ENCODE data around the gene CTNNBIP1. TPM values are rescaled to one million over a fixed set of nuclear protein-coding genes. Genes with fewer than 3 reads are reported as not detected.
A peak's percentile ranks its signal among the peaks of the same experiment; 100 is the strongest.

Gene CTNNBIP1
- 10 to 100 TPM in 3 of 4 donors, 1 to 10 TPM in 1; 9.2 to 18.2 (median 13.7) TPM for total RNA-seq
- polyA plus RNA-seq: 10 to 100 TPM; 19.8 to 20.3 (median 19.9) TPM

DNA sequence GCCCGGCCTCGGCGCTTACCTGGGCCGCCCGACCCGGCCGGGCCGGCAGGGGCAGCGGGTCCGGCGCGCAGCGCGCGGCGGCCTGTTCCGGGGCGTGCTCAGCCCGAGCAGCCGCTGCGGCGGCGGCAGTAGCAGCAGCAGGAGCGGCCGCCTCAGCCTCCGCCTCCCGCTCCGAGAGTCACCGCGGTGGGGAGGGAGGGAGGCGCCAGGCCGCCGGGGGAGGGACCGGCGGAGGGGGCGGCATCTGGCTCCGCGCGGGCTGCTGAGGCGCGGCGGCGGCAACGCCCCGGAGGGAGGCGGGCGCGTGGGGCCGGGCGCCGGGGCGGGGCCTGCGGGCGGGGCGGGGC lies at the start of gene CTNNBIP1:
TSS of gene CTNNBIP1 (minus strand) at position 194 of the 347 bp plus-strand sequence. CDS start 38,205 bp downstream, outside the sequence.
- H3K27ac ChIP-seq: peak within 1 kb of the TSS; percentile 93 to 98 (median 97)
- intact Hi-C loops (cut with DNase I): loop anchor here (2.0 kb wide), 1 partner anchor 33 kb away; the partner anchor contains the start of genes LZIC and NMNAT1
- TF ChIP-seq EP300 (IDR thresholded peaks at IDR 0.05) (no peak), POLR2A (IDR thresholded peaks at IDR 0.05) (no peak), POLR2AphosphoS5 (IDR thresholded peaks at IDR 0.05) (peak in 2 of 4 donors; percentile 26 to 58)
- TF ChIP-seq, protein P1, sequence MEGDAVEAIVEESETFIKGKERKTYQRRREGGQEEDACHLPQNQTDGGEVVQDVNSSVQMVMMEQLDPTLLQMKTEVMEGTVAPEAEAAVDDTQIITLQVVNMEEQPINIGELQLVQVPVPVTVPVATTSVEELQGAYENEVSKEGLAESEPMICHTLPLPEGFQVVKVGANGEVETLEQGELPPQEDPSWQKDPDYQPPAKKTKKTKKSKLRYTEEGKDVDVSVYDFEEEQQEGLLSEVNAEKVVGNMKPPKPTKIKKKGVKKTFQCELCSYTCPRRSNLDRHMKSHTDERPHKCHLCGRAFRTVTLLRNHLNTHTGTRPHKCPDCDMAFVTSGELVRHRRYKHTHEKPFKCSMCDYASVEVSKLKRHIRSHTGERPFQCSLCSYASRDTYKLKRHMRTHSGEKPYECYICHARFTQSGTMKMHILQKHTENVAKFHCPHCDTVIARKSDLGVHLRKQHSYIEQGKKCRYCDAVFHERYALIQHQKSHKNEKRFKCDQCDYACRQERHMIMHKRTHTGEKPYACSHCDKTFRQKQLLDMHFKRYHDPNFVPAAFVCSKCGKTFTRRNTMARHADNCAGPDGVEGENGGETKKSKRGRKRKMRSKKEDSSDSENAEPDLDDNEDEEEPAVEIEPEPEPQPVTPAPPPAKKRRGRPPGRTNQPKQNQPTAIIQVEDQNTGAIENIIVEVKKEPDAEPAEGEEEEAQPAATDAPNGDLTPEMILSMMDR (IDR thresholded peaks at IDR 0.05): no peak
- 1% methylated on average over 55 of the region's 55 CpGs for WGBS, 2 donors
- H3K4me1 ChIP-seq: peaks cover 0 to 22% (median 19%) of the 10 kb centered on the region in 4 donors
- H3K4me3 ChIP-seq: peak within 1 kb of the TSS; percentile 80 to 96 (median 86)
- DNase-seq: no peak
- H3K36me3 ChIP-seq: no peaks in the 10 kb centered on the region
- H3K27me3 ChIP-seq: no peaks in the 10 kb centered on the region
- H3K9me3 ChIP-seq: no peaks in the 10 kb centered on the region

- H3K27me3 ChIP-seq: no peaks in the 10 kb centered on the region
- H3K4me1 ChIP-seq: no peaks in the 10 kb centered on the region
- WGBS, 2 donors: 92 to 93% methylated on average over 8 of the region's 8 CpGs
- no peak for TF ChIP-seq POLR2A (IDR thresholded peaks at IDR 0.05)
- no peak for TF ChIP-seq EP300 (IDR thresholded peaks at IDR 0.05)
- TF ChIP-seq POLR2AphosphoS5 (IDR thresholded peaks at IDR 0.05): no peak
- intact Hi-C loops (cut with DNase I): no loop called here
- H3K4me3 ChIP-seq: no peak overlapping the region
- no peaks in the 10 kb centered on the region for H3K9me3 ChIP-seq
- no peak overlapping the region for H3K27ac ChIP-seq
- no peak for DNase-seq
- H3K36me3 ChIP-seq: peaks cover 0 to 4% (median 0%) of the 10 kb centered on the region in 4 donors
Observed at GRCh38 chr1:9957726-9958125, 47.7 kb upstream of the CTNNBIP1 start.

GRCh38 chr1:9946315-9946714 lies 36.2 kb upstream of the CTNNBIP1 start:
- H3K4me3 ChIP-seq: no peak overlapping the region
- intact Hi-C loops (cut with DNase I): loop anchor here (10.0 kb wide), 3 partner anchors 208 to 478 kb away; no protein-coding TSS in a partner anchor
- H3K27ac ChIP-seq: no peak overlapping the region
- 97 to 99% methylated on average over 2 of the region's 2 CpGs for WGBS, 2 donors
- H3K9me3 ChIP-seq: no peaks in the 10 kb centered on the region
- H3K36me3 ChIP-seq: peaks cover 0 to 7% (median 2%) of the 10 kb centered on the region in 4 donors
- H3K27me3 ChIP-seq: no peaks in the 10 kb centered on the region
- no peak for DNase-seq
- H3K4me1 ChIP-seq: peaks cover 0 to 24% (median 21%) of the 10 kb centered on the region in 4 donors
- TF ChIP-seq EP300 (IDR thresholded peaks at IDR 0.05) (no peak), POLR2A (IDR thresholded peaks at IDR 0.05) (no peak), POLR2AphosphoS5 (IDR thresholded peaks at IDR 0.05) (no peak)
- TF ChIP-seq, protein P1 (IDR thresholded peaks at IDR 0.05): no peak

- Histone ChIP-seq H3K27me3 (no peaks in the 10 kb centered on the region), H3K9me3 (no peaks in the 10 kb centered on the region), H3K36me3 (peaks cover 0 to 23% (median 2%) of the 10 kb centered on the region in 4 donors), H3K27ac (peak within 1 kb of the TSS; percentile 87 to 91 (median 88)), H3K4me1 (peaks cover 0 to 22% (median 20%) of the 10 kb centered on the region in 4 donors), H3K4me3 (peak within 1 kb of the TSS; percentile 65 to 75 (median 72))
- TF ChIP-seq POLR2AphosphoS5 (IDR thresholded peaks at IDR 0.05): peak; percentile 86 to 93 (median 93)
- peak; percentile 88 to 92 for TF ChIP-seq POLR2A (IDR thresholded peaks at IDR 0.05)
- no peak for TF ChIP-seq EP300 (IDR thresholded peaks at IDR 0.05)
- WGBS, 2 donors: 0% methylated on average over 53 of the region's 53 CpGs
- intact Hi-C loops (cut with DNase I): loop anchor here (1.0 to 10.0 kb wide), 6 partner anchors 32 to 482 kb away; partner anchors contain the start of genes CTNNBIP1 and UBE4B
- peak; percentile 97 for DNase-seq
Observed at GRCh38 chr1:9942939-9943788, 33.1 kb upstream of the CTNNBIP1 start, which contains the start of the genes LZIC and NMNAT1. Gene LZIC (minus strand): TSS chr1:9943391. CDS start chr1:9936619, 6,772 bp downstream. Gene NMNAT1 (plus strand): TSS chr1:9943475. CDS start chr1:9972074, 28,599 bp downstream.

DNA sequence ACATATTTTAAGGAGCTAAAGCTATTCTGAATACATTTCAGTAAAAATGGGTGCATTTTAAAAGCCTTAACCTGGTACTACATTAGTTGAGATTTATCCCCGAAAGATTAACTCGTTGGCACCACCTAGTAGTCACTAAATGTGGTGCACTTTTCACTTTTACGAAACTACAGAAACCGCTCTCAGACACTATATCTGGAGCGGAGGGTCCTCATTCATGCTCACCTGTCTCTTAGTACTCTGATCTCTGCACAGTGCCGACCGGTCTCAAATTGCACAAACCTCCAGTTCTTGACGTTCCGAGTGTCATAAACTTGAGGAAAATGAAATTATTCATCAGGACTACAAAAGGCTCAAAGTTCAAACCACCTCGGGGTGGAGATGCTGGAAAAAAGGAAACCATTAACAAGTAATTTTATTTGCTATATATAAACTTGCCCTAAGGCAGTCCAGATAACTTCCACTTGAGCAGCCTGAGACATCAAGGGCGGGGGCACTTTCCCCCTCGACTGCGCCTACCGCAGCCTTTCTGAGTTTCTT lies 32.4 kb upstream of the CTNNBIP1 start:
- intact Hi-C loops (cut with DNase I): loop anchor here (2.0 to 10.0 kb wide), 5 partner anchors 32 to 482 kb away; partner anchors contain the start of genes CTNNBIP1 and UBE4B
- no peak for DNase-seq
- no peaks in the 10 kb centered on the region for H3K9me3 ChIP-seq
- no peaks in the 10 kb centered on the region for H3K27me3 ChIP-seq
- H3K4me3 ChIP-seq: peak overlapping the region; percentile 65 to 75 (median 72)
- peaks cover 0 to 22% (median 20%) of the 10 kb centered on the region in 4 donors for H3K4me1 ChIP-seq
- TF ChIP-seq POLR2AphosphoS5 (IDR thresholded peaks at IDR 0.05): no peak
- TF ChIP-seq, protein P1 (IDR thresholded peaks at IDR 0.05): peak in 3 of 4 experiments; percentile 29 to 35 (median 30)
- H3K27ac ChIP-seq: peak overlapping the region; percentile 87 to 91 (median 88)
- 0 to 1% methylated on average over 14 of the region's 14 CpGs for WGBS, 2 donors
- H3K36me3 ChIP-seq: peaks cover 0 to 19% (median 2%) of the 10 kb centered on the region in 4 donors

Data from sigmoid colon (tissue), 7 donors.